Measurements from ENCODE around the gene NTN1. TPM values are rescaled to one million over a fixed set of nuclear protein-coding genes. Genes with fewer than 3 reads are reported as not detected.

The NTN1 gene
- total and polyA plus RNA-seq, 11 donors, result 9.3 to 25.8 (median 17.3) TPM

DNA sequence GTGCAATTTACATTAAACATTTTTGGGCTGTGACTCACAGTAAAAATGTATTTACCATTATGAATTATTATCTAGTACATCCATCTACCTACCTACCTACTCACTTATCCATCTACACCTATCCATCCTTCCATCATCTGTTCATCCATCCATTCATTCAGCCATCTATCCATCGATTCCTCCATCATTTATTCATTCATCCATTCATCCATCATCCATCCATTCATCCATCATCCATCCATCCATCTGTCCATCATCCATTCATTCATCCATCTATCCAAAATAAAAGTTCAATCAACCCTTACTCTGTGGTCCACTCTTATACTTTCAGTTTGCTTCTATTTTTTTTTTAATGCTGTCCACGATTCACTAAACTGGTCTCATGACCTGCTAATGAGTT is 118.4 kb downstream of the NTN1 start:
- WGBS, 4 donors, result 71 to 82% (median 77%) methylated on average over 2 of the region's 2 CpGs
- Histone ChIP-seq H3K4me3 (no peak overlapping the region), H3K36me3 (no peaks in the 10 kb centered on the region), H3K9me3 (no peaks in the 10 kb centered on the region), H3K27ac (no peak overlapping the region), H3K4me1 (peaks cover 0 to 36% (median 0%) of the 10 kb centered on the region in 12 donors), H3K27me3 (no peaks in the 10 kb centered on the region)
- TF ChIP-seq, protein P1, sequence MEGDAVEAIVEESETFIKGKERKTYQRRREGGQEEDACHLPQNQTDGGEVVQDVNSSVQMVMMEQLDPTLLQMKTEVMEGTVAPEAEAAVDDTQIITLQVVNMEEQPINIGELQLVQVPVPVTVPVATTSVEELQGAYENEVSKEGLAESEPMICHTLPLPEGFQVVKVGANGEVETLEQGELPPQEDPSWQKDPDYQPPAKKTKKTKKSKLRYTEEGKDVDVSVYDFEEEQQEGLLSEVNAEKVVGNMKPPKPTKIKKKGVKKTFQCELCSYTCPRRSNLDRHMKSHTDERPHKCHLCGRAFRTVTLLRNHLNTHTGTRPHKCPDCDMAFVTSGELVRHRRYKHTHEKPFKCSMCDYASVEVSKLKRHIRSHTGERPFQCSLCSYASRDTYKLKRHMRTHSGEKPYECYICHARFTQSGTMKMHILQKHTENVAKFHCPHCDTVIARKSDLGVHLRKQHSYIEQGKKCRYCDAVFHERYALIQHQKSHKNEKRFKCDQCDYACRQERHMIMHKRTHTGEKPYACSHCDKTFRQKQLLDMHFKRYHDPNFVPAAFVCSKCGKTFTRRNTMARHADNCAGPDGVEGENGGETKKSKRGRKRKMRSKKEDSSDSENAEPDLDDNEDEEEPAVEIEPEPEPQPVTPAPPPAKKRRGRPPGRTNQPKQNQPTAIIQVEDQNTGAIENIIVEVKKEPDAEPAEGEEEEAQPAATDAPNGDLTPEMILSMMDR (IDR thresholded peaks at IDR 0.05), result no peak
- no peak for TF ChIP-seq POLR2A (IDR thresholded peaks at IDR 0.05)
- DNase-seq (no peak), ATAC-seq (no peak)
- intact Hi-C loops (cut with DNase I), result loop anchor here in 1 of 10 donors (10.0 kb wide), 1 partner anchor 55 kb away; no protein-coding TSS in a partner anchor

- Histone ChIP-seq H3K36me3 (no peaks in the 10 kb centered on the region), H3K4me3 (no peak overlapping the region), H3K9me3 (no peaks in the 10 kb centered on the region), H3K4me1 (peaks cover 0 to 36% (median 0%) of the 10 kb centered on the region in 12 donors), H3K27me3 (no peaks in the 10 kb centered on the region), H3K27ac (no peak overlapping the region)
- ATAC-seq, result no peak
- 69 to 75% (median 71%) methylated on average over 13 of the region's 13 CpGs for WGBS, 4 donors
- no peak for TF ChIP-seq POLR2A (IDR thresholded peaks at IDR 0.05)
- TF ChIP-seq, protein P1 (IDR thresholded peaks at IDR 0.05), result no peak
- intact Hi-C loops (cut with DNase I), result no loop called here
- no peak for DNase-seq
These were observed 119.5 kb downstream of the NTN1 start for GRCh38 chr17:9140550-9141424.

- no peak for DNase-seq
- Histone ChIP-seq H3K4me3 (no peak overlapping the region), H3K36me3 (no peaks in the 10 kb centered on the region), H3K9me3 (no peaks in the 10 kb centered on the region), H3K27ac (no peak overlapping the region), H3K4me1 (peaks cover 0 to 36% (median 0%) of the 10 kb centered on the region in 12 donors), H3K27me3 (no peaks in the 10 kb centered on the region)
- TF ChIP-seq, protein P1 (IDR thresholded peaks at IDR 0.05), result no peak
- no peak for TF ChIP-seq POLR2A (IDR thresholded peaks at IDR 0.05)
- no peak for ATAC-seq
- WGBS, 4 donors, result 76 to 92% (median 82%) methylated on average over 4 of the region's 4 CpGs
- intact Hi-C loops (cut with DNase I), result no loop called here
These were observed 120.1 kb downstream of the NTN1 start for GRCh38 chr17:9141425-9141753.

DNA sequence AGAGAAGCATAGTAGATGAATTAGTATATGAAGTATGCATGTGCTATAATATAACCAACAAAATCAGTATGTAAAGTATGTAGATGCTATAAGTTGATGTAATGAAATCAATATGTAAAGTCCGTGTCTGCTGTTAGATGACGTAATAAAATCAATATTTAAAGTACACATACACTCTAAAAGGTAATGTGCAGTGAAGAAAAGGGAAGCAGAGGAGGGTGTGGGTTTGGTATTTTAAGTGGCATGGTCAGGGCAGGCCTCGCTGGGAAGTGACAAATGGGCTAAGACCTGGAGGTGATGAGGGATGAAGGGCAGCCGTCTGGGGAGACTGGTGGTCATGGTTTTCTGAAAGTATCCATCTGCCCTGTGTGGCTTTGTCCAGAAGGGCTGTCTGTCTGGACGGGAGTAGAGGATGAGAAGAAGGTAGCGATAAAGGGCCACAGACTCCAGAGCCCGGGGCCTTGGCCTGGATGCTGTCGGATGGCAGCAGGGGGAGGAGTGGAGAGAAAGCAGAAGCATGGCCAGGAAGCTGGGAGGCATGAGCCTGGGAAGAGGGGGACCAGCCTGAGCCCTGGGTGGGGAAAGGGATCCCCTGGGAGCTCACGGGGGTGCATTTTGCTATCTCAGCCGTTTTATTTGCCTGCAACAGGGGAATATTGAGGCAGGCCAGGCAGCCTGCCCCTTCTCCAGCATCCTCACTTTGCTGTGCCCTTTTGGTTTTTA is 121.6 kb downstream of the NTN1 start:
- intact Hi-C loops (cut with DNase I), result no loop called here
- no peaks in the 10 kb centered on the region for H3K36me3 ChIP-seq
- DNase-seq, result no peak
- H3K27me3 ChIP-seq, result no peaks in the 10 kb centered on the region
- ATAC-seq, result peak in 3 of 4 donors; percentile 2 to 18 (median 7)
- no peak overlapping the region for H3K27ac ChIP-seq
- H3K4me3 ChIP-seq, result no peak overlapping the region
- WGBS, 4 donors, result 49 to 56% (median 52%) methylated on average over 10 of the region's 10 CpGs
- no peaks in the 10 kb centered on the region for H3K9me3 ChIP-seq
- TF ChIP-seq, protein P1 (IDR thresholded peaks at IDR 0.05), result no peak
- TF ChIP-seq POLR2A (IDR thresholded peaks at IDR 0.05), result no peak
- H3K4me1 ChIP-seq, result peaks cover 0 to 33% (median 0%) of the 10 kb centered on the region in 12 donors

Data from heart left ventricle (tissue), 16 donors.